GM12878 (cell line): Measurements from ENCODE around the gene CHRNB2.

ENCODE experiments used
- BRCA1 ChIP-seq: IDR thresholded peaks from 2 replicates; pipeline ENCODE4 v1.6.1; 2011; ENCODE audit warnings: low read depth, low read length, improper control_type of control experiment
- LARP7 ChIP-seq: fragments of 450-650 bp; IDR thresholded peaks from 2 replicates; pipeline ENCODE4 v1.6.1; 2017; ENCODE audit warnings: mild to moderate bottlenecking
- POLR2A ChIP-seq: IDR thresholded peaks from 2 replicates; pipeline ENCODE4 v1.6.1; 2011; ENCODE audit warnings: low read depth, mild to moderate bottlenecking, low read length
- RAD21 ChIP-seq: IDR thresholded peaks from 2 replicates; pipeline ENCODE4 v1.6.1; 2011; ENCODE audit warnings: mild to moderate bottlenecking, low read depth, low read length, moderate library complexity; ENCODE audit not compliant: insufficient read depth
- SPI1 ChIP-seq: IDR thresholded peaks from 2 replicates; pipeline ENCODE4 v1.6.1; 2011; ENCODE audit warnings: low read depth, mild to moderate bottlenecking, low read length, moderate library complexity, borderline replicate concordance; ENCODE audit not compliant: insufficient read depth
- SUZ12 ChIP-seq: fragments of 200-600 bp; sonication (generic); IDR thresholded peaks from one replicate; pipeline ENCODE4 v1.6.1; 2018; ENCODE audit warnings: antibody characterized with exemption, mild to moderate bottlenecking; ENCODE audit not compliant: unreplicated experiment
- TAF1 ChIP-seq: IDR thresholded peaks from 2 replicates; pipeline ENCODE4 v1.6.1; 2011; ENCODE audit warnings: mild to moderate bottlenecking, low read depth, low read length, borderline replicate concordance
- TCF7 ChIP-seq: IDR thresholded peaks from 2 replicates; pipeline ENCODE4 v1.6.1; 2014; ENCODE audit warnings: antibody characterized with exemption, borderline replicate concordance
- YY1 ChIP-seq: IDR thresholded peaks from 2 replicates; pipeline ENCODE4 v1.6.1; 2011; ENCODE audit warnings: low read depth, mild to moderate bottlenecking, low read length
- ZNF207 ChIP-seq: fragments of 450-650 bp; IDR thresholded peaks from 2 replicates; pipeline ENCODE4 v1.6.1; 2014; ENCODE audit warnings: antibody characterized with exemption, mild to moderate bottlenecking, borderline replicate concordance
- ZNF274 ChIP-seq: IDR thresholded peaks from one replicate; pipeline ENCODE4 v1.8.0; 2011; ENCODE audit not compliant: insufficient read length, insufficient read depth
- TF ChIP-seq, protein P1 (sequence below), 3 experiments: IDR thresholded peaks in 2 of 3; conservative IDR thresholded peaks in 1 of 3; 2 replicates each; pipeline ENCODE4 v1.5.1; 2011; ENCODE audit warnings: low read depth in 3 of 3, low read length in 3 of 3, mild to moderate bottlenecking in 3 of 3, control low read depth in 2 of 3, moderate library complexity in 2 of 3, inconsistent platforms in 1 of 3, mixed read lengths in 1 of 3; ENCODE audit not compliant: control insufficient read depth in 2 of 3, insufficient read depth in 1 of 3; ENCODE audit errors: extremely low read depth in 1 of 3
- TF ChIP-seq, protein P2 (sequence below): fragments of 450-650 bp; formaldehyde crosslinking; IDR thresholded peaks from 2 replicates; pipeline ENCODE4 v1.5.0; 2022; ENCODE audit warnings: mild to moderate bottlenecking, missing genetic modification characterization

DNA sequence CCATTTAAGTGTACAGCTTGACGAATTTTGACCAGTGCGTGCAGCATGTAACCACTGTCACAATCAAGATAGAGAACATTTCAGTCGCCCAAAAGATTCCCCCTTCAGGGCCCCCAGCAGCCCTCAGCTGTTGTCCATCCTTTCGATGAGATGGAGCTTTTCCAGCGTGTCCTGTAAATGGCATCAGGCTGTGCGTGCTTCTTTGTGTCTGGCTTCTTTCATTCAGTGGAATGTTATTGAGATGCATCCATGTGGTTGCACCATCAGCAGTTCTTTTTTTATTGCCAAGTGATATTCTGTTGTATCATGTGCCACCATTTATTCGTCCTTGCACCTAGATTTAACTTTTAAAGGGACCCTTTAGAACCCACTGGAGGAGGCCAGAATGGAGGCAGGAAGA is 31.0 kb upstream of the CHRNB2 start:
- no peak for TF ChIP-seq BRCA1
- no peak for TF ChIP-seq YY1
- TF ChIP-seq, protein P1, sequence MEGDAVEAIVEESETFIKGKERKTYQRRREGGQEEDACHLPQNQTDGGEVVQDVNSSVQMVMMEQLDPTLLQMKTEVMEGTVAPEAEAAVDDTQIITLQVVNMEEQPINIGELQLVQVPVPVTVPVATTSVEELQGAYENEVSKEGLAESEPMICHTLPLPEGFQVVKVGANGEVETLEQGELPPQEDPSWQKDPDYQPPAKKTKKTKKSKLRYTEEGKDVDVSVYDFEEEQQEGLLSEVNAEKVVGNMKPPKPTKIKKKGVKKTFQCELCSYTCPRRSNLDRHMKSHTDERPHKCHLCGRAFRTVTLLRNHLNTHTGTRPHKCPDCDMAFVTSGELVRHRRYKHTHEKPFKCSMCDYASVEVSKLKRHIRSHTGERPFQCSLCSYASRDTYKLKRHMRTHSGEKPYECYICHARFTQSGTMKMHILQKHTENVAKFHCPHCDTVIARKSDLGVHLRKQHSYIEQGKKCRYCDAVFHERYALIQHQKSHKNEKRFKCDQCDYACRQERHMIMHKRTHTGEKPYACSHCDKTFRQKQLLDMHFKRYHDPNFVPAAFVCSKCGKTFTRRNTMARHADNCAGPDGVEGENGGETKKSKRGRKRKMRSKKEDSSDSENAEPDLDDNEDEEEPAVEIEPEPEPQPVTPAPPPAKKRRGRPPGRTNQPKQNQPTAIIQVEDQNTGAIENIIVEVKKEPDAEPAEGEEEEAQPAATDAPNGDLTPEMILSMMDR (IDR thresholded peaks at IDR 0.05 in 2 of 3, conservative IDR thresholded peaks at IDR 0.05 in 1 of 3; ENCODE audit: control insufficient read depth in 2 of 3, extremely low read depth in 1 of 3, insufficient read depth in 1 of 3, low read depth in 3 of 3, low read length in 3 of 3), result no peak
- TF ChIP-seq RAD21, result no peak
- TF ChIP-seq ZNF274, result no peak
- TF ChIP-seq TAF1, result no peak
- no peak for TF ChIP-seq POLR2A
- TF ChIP-seq TCF7, result no peak
- TF ChIP-seq ZNF207, result no peak
- TF ChIP-seq, protein P2, sequence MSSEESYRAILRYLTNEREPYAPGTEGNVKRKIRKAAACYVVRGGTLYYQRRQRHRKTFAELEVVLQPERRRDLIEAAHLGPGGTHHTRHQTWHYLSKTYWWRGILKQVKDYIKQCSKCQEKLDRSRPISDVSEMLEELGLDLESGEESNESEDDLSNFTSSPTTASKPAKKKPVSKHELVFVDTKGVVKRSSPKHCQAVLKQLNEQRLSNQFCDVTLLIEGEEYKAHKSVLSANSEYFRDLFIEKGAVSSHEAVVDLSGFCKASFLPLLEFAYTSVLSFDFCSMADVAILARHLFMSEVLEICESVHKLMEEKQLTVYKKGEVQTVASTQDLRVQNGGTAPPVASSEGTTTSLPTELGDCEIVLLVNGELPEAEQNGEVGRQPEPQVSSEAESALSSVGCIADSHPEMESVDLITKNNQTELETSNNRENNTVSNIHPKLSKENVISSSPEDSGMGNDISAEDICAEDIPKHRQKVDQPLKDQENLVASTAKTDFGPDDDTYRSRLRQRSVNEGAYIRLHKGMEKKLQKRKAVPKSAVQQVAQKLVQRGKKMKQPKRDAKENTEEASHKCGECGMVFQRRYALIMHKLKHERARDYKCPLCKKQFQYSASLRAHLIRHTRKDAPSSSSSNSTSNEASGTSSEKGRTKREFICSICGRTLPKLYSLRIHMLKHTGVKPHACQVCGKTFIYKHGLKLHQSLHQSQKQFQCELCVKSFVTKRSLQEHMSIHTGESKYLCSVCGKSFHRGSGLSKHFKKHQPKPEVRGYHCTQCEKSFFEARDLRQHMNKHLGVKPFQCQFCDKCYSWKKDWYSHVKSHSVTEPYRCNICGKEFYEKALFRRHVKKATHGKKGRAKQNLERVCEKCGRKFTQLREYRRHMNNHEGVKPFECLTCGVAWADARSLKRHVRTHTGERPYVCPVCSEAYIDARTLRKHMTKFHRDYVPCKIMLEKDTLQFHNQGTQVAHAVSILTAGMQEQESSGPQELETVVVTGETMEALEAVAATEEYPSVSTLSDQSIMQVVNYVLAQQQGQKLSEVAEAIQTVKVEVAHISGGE (CRISPR knock-in tag), result no peak
- no peak for TF ChIP-seq SPI1
- no peak for TF ChIP-seq LARP7
- no peak for TF ChIP-seq SUZ12
